Upper lobe of right lung (tissue), 1 donor: ENCODE data around the gene NGRN. TPM values are rescaled to one million over a fixed set of nuclear protein-coding genes. Genes with fewer than 3 reads are reported as not detected.
A peak's percentile ranks its signal among the peaks of the same experiment; 100 is the strongest.
"Not testable (repeated sequence)": the region's sequence is repeated elsewhere in the genome, so short reads cannot be mapped to it uniquely, and the experiment has no call there.

Source experiments
- ATAC-seq: fragments of 200-7000 bp; cut with Tn5 transposase; one replicate; pipeline ENCODE4 v1.9.1; 2020; ENCODE audit warnings: mild to moderate bottlenecking, moderate library complexity
- DNase-seq: peaks from one replicate; pipeline ENCODE4 v3.0.0-alpha.2; 2020
- H3K27ac ChIP-seq: fragments of 200-600 bp; one replicate; pipeline ENCODE4 v1.8.0; 2022
- H3K27me3 ChIP-seq: fragments of 200-600 bp; one replicate; pipeline ENCODE4 v1.8.0; 2022; ENCODE audit warnings: mild to moderate bottlenecking
- H3K36me3 ChIP-seq: fragments of 200-600 bp; one replicate; pipeline ENCODE4 v1.8.0; 2022
- H3K4me1 ChIP-seq: fragments of 200-600 bp; one replicate; pipeline ENCODE4 v1.8.0; 2022
- H3K4me3 ChIP-seq: fragments of 200-600 bp; one replicate; pipeline ENCODE4 v1.8.0; 2022; ENCODE audit warnings: mild to moderate bottlenecking
- H3K9me3 ChIP-seq: fragments of 200-600 bp; one replicate; pipeline ENCODE4 v1.8.0; 2022
- intact Hi-C: fragments of 100-400 bp; cut with DNase I; formaldehyde crosslinking; loops from one replicate; pipeline ENCODE4 v1.11.0; 2022
- total RNA-seq: library from RNA; stranded (reverse); fragmentation: NEBNext Ultra II Directional; extraction: Animal tissue kit (Norgen Biotek cat#: 25700); gene quantifications from one replicate; pipeline ENCODE4 v1.2.1, GENCODE V29; 2021
- TF ChIP-seq, protein P1 (sequence below): fragments of 200-600 bp; IDR thresholded peaks from one replicate; pipeline ENCODE4 v1.8.0; 2022; ENCODE audit warnings: antibody characterized with exemption
- donor health status: DM: no; HTN: yes; CAD: no; lungs with severe emphysema.

NGRN gene
- total RNA-seq, 1 donor from 2014 or later: 75.0 TPM

GRCh38 chr15:90266061-90266431 lies 574 bp downstream of the NGRN start:
- Histone ChIP-seq H3K4me1 (peaks cover 46% of the 10 kb centered on the region), H3K36me3 (peaks cover 34% of the 10 kb centered on the region), H3K9me3 (no peaks in the 10 kb centered on the region), H3K4me3 (peak overlapping the region; percentile 92), H3K27me3 (no peaks in the 10 kb centered on the region), H3K27ac (peak overlapping the region; percentile 94)
- peak; percentile 72 for DNase-seq
- intact Hi-C loops: no loop called here
- peak; percentile 23 for ATAC-seq
- TF ChIP-seq, protein P1, sequence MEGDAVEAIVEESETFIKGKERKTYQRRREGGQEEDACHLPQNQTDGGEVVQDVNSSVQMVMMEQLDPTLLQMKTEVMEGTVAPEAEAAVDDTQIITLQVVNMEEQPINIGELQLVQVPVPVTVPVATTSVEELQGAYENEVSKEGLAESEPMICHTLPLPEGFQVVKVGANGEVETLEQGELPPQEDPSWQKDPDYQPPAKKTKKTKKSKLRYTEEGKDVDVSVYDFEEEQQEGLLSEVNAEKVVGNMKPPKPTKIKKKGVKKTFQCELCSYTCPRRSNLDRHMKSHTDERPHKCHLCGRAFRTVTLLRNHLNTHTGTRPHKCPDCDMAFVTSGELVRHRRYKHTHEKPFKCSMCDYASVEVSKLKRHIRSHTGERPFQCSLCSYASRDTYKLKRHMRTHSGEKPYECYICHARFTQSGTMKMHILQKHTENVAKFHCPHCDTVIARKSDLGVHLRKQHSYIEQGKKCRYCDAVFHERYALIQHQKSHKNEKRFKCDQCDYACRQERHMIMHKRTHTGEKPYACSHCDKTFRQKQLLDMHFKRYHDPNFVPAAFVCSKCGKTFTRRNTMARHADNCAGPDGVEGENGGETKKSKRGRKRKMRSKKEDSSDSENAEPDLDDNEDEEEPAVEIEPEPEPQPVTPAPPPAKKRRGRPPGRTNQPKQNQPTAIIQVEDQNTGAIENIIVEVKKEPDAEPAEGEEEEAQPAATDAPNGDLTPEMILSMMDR: no peak

DNA sequence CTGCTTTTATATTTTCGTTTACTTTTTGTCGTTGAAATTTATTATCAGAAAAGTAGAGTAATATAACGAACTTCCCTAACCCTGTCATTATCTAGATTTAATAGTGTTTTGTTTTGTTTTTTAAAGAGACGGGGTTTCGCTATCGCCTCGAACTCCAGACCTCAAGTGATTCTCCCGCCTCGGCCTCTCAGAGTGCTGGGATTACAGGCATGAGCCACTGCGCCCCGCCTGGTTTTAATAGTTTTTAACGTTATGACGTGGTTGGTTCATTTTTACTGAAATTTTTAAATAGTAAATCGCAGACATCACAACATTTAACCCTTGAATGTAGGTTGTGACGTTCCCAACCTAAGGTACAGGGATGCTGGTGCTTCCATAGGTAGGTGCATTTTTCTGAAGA lies 1.0 kb downstream of the NGRN start:
- intact Hi-C loops: no loop called here
- TF ChIP-seq, protein P1: no peak

GRCh38 chr15:90268415-90268814 lies 2.9 kb downstream of the NGRN start:
- Histone ChIP-seq H3K4me3 (no peak overlapping the region), H3K27ac (no peak overlapping the region), H3K9me3 (no peaks in the 10 kb centered on the region), H3K27me3 (no peaks in the 10 kb centered on the region), H3K36me3 (peaks cover 56% of the 10 kb centered on the region), H3K4me1 (peaks cover 57% of the 10 kb centered on the region)
- ATAC-seq (no peak), DNase-seq (no peak)
- TF ChIP-seq, protein P1: no peak
- intact Hi-C loops: no loop called here

More for the DNA sequence above, 1.0 kb downstream of the NGRN start:
- Histone ChIP-seq H3K27me3 (no peaks in the 10 kb centered on the region), H3K9me3 (no peaks in the 10 kb centered on the region), H3K4me3 (peak overlapping the region; percentile 92), H3K27ac (peak overlapping the region; percentile 94), H3K4me1 (peaks cover 50% of the 10 kb centered on the region), H3K36me3 (peaks cover 38% of the 10 kb centered on the region)
- DNase-seq (peak; percentile 54), ATAC-seq (no peak)

DNA sequence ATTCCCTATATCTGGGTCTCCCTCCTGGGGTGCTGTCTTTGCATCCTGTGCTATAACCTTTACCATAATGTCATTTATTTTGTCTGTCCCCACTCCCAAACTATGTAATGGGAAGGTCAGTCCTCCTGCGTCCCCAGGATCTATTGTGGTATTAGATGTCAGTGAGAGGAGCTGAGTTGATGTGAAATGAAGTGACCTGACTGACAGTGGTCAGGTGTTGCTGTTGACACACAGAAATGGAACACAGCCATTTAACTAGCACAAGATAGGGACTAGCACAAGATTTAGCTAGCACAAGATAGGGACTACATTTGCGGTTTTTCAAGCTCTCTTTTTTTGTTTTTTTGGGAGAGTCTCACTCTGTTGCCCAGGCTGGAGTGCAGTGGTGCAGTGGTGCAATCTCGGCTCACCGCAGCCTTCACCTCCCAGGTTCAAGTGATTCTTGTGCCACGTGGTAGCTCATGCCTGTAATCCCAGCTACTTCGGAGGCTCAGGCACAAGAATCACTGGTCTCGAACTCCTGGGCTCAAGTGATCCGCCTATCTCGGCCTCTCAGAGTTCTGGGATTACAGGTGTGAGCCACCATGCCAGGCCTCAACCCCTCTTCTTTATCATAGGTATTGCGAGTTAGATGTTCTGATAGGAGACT lies 5.2 kb downstream of the NGRN start:
- Histone ChIP-seq H3K9me3 (no peaks in the 10 kb centered on the region), H3K4me1 (peaks cover 49% of the 10 kb centered on the region), H3K36me3 (peaks cover 67% of the 10 kb centered on the region), H3K27me3 (no peaks in the 10 kb centered on the region), H3K4me3 (no peak overlapping the region), H3K27ac (no peak overlapping the region)
- DNase-seq (peak; percentile 46), ATAC-seq (no peak)
- TF ChIP-seq, protein P1: no peak
- intact Hi-C loops: no loop called here

- peak; percentile 71 for ATAC-seq
- Histone ChIP-seq H3K27me3 (no peaks in the 10 kb centered on the region), H3K27ac (no peak overlapping the region), H3K9me3 (no peaks in the 10 kb centered on the region), H3K36me3 (peaks cover 67% of the 10 kb centered on the region), H3K4me3 (no peak overlapping the region), H3K4me1 (peaks cover 46% of the 10 kb centered on the region)
- TF ChIP-seq, protein P1: no peak
- intact Hi-C loops: no loop called here
- peak; percentile 32 for DNase-seq
Observed at GRCh38 chr15:90271459-90272166, 6.1 kb downstream of the NGRN start.

- H3K27me3 ChIP-seq: not testable (repeated sequence)
Observed at GRCh38 chr15:90278467-90278866, 13.0 kb downstream of the NGRN start.

DNA sequence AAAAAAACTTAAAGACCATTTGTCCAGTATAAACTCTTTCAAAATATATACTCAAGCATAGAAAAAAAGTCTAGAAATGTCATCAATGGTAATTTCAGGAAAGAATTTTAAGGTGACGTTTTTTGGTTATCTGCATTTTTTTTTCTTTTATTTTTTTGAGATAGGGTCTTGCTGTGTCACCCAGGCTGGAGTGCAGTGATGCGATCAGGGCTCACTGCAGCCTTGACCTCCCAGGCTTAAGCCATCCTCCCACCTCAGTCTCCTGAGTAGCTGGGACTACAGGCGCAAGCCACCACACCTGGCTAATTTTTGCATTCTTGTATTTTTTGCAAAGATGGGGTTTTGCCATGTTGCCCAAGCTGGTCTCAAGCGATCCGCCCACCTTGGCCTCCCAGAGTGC lies 15.3 kb downstream of the NGRN start:
- intact Hi-C loops, H3K9me3 ChIP-seq, H3K36me3 ChIP-seq, H3K27me3 ChIP-seq, H3K27ac ChIP-seq, H3K4me1 ChIP-seq, H3K4me3 ChIP-seq, ATAC-seq: not testable (repeated sequence)
- DNase-seq: peak; percentile 6

More at GRCh38 chr15:90278467-90278866, 13.0 kb downstream of the NGRN start:
- H3K9me3 ChIP-seq, ATAC-seq, H3K4me3 ChIP-seq, H3K27ac ChIP-seq, intact Hi-C loops, H3K4me1 ChIP-seq: not testable (repeated sequence)
- DNase-seq: peak; percentile 26
- peaks cover 11% of the 10 kb centered on the region for H3K36me3 ChIP-seq

DNA sequence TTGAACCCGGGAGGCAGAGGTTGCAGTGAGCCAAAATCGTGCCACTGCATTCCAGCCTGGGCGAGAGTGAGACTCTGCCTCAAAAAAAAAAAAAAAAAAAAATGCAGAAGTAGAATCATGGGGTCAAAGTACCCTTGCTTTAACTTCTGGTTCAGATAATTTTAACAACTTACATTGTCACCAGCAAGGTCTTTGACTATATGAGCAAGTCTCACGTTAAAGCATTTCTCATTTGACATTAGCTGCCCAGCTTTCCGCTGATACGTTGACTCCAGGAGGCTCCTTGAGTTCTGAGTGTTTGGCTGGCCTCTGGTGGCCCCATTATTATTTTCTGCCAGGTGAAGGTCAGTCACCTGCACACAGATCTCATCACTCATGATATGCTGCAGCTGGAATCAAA lies 16.2 kb downstream of the NGRN start:
- intact Hi-C loops, H3K36me3 ChIP-seq, DNase-seq, ATAC-seq, H3K4me3 ChIP-seq, H3K27me3 ChIP-seq, H3K9me3 ChIP-seq, H3K4me1 ChIP-seq, H3K27ac ChIP-seq: not testable (repeated sequence)
